ENCODE data around the gene FAM167B. TPM values are rescaled to one million over a fixed set of nuclear protein-coding genes. Genes with fewer than 3 reads are reported as not detected.

FAM167B gene
- total RNA-seq, 1 donor from 2014 or later = not detected

DNA sequence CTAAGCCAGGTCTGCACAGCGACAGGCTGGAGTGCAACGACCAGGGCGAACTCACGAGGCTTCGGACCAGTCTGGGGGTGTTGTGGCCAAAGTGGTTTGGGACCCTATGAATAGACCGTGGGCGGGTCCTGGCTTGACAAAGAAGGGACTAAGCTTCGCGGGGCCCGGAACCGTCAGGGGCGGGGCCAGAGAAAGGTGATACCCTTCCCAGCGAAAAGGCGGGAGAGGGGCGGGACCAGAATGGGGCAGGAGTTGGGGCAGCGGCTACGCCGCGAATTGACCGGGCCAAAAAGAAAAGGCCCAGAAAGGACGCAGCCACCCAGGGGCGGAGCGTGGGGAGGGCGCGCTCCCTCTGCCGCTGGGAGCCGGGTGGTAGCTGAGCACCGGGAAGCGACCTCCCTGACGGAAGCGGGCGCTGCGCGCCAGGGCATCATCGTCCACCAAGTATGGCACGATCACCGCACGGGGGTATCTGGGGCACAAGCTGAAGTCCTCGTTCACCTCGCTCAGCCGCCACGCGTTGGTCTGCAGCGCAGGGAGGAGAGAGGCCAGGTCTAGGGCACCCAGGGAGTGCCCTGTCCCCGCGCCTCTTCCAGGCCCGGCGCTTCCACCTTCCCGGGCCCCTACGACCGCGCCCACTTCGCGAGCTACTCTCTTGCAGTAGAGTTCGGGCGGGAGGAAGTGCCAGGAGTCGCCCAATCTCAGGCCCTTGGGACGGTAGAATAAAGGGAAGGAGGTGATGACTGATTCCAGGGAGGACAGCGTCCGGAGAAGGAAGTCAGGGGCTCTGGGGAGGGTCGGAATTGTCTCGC is 6.7 kb upstream of the FAM167B start:
- TF ChIP-seq CTCF (IDR thresholded peaks at IDR 0.05; ENCODE audit: insufficient read depth, low read length, poor library complexity, severe bottlenecking) = peak; percentile 27
- DNase-seq (ENCODE audit: low read depth) = no peak
- Histone ChIP-seq H3K4me3 (ENCODE audit: low read depth, low read length) (peak overlapping the region; percentile 55), H3K27me3 (ENCODE audit: control insufficient read depth, insufficient read depth, low read length) (no peaks in the 10 kb centered on the region), H3K36me3 (ENCODE audit: control insufficient read depth, insufficient read depth, low read length) (no peaks in the 10 kb centered on the region)

DNA sequence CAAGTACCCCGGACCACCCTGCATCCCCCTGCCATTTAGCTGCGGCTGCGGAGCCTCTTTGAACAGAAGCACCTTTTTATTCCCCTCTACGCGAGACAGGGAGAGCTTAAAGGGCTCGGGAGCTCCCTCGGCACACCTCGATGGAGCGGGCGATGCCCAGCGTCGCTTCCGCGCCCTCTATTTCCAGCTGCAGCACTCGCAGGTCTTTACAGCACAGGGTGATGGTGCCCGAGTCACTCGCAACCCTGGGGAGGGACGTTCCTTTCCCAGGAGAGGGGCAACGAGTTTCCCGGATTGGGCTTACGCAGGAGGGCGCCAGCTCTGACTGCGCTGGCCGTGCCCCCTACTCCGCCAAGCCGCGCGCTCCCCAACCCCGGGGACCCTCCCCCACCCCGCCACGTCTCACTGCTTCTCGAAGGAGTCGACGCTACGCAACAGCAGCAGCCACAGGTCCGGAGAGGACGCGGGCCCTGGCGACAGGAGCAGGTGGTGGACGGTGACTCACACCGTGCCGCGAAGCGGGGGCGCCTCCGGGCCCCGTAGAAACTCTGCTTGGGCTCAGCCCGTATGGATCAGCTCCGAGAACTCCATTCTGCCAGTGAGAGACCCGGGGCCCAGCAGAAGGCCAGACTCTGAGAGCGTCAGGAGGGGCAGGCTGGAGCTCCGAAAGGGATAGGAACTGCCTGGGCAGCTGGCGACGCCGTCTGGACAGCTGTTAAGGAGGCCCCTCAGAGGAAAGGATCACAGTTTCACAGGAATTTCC is 5.8 kb upstream of the FAM167B start:
- Histone ChIP-seq H3K27me3 (ENCODE audit: control insufficient read depth, insufficient read depth, low read length) (no peaks in the 10 kb centered on the region), H3K4me3 (ENCODE audit: low read depth, low read length) (peak overlapping the region; percentile 55), H3K36me3 (ENCODE audit: control insufficient read depth, insufficient read depth, low read length) (no peaks in the 10 kb centered on the region)
- TF ChIP-seq CTCF (IDR thresholded peaks at IDR 0.05; ENCODE audit: insufficient read depth, low read length, poor library complexity, severe bottlenecking) = no peak
- DNase-seq (ENCODE audit: low read depth) = no peak

DNA sequence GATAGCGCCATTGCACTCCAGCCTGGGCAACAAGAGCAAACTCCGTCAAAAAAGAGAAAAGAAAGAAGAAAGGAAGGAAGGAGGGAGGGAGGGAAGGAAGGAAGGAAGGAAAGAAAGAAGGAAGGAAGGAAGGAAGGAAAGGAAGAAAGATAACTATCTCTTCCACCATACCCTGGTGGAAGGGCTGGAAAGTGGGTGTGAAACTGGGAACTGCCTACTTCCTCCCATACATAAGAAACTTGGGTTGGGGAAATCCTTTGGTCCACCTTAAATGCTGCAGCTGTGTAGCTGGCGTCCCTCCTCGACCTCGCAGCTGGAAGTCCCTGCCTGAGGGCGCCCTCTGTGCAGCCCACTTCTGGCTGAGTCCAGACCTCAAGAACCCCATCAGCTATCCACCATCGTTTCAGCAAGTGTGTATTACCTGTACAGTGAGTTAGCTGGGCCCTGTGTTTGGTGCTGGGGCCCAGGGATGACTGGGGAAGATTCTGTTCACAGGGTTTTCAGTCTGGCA is 4.6 kb upstream of the FAM167B start:
- no peaks in the 10 kb centered on the region for H3K27me3 ChIP-seq (ENCODE audit: control insufficient read depth, insufficient read depth, low read length)
- no peak for TF ChIP-seq CTCF (IDR thresholded peaks at IDR 0.05; ENCODE audit: insufficient read depth, low read length, poor library complexity, severe bottlenecking)
- H3K4me3 ChIP-seq (ENCODE audit: low read depth, low read length) = no peak overlapping the region
- H3K36me3 ChIP-seq (ENCODE audit: control insufficient read depth, insufficient read depth, low read length) = no peaks in the 10 kb centered on the region
- DNase-seq (ENCODE audit: low read depth) = no peak

- no peak for DNase-seq (ENCODE audit: low read depth)
- Histone ChIP-seq H3K4me3 (ENCODE audit: low read depth, low read length) (no peak overlapping the region), H3K27me3 (ENCODE audit: control insufficient read depth, insufficient read depth, low read length) (no peaks in the 10 kb centered on the region), H3K36me3 (ENCODE audit: control insufficient read depth, insufficient read depth, low read length) (no peaks in the 10 kb centered on the region)
- no peak for TF ChIP-seq CTCF (IDR thresholded peaks at IDR 0.05; ENCODE audit: insufficient read depth, low read length, poor library complexity, severe bottlenecking)
Observed at GRCh38 chr1:32247452-32247851, 430 bp downstream of the FAM167B start.

GRCh38 chr1:32247983-32248889 is 1.2 kb downstream of the FAM167B start:
- H3K36me3 ChIP-seq (ENCODE audit: control insufficient read depth, insufficient read depth, low read length) = no peaks in the 10 kb centered on the region
- H3K27me3 ChIP-seq (ENCODE audit: control insufficient read depth, insufficient read depth, low read length) = no peaks in the 10 kb centered on the region
- peak; percentile 84 for TF ChIP-seq CTCF (IDR thresholded peaks at IDR 0.05; ENCODE audit: insufficient read depth, low read length, poor library complexity, severe bottlenecking)
- no peak for DNase-seq (ENCODE audit: low read depth)
- H3K4me3 ChIP-seq (ENCODE audit: low read depth, low read length) = no peak overlapping the region

All from kidney epithelial cell (primary cell).